Suprapubic skin (tissue), 4 donors: ENCODE data around the gene DNASE1L3. TPM values are rescaled to one million over a fixed set of nuclear protein-coding genes. Genes with fewer than 3 reads are reported as not detected.

Source experiments
- DNase-seq, 2 donors: peaks; one replicate each; pipeline ENCODE4 v3.0.0-alpha.2; 2019; ENCODE audit warnings: low spot score in 2 of 2
- H3K27ac ChIP-seq: fragments of 200-600 bp; sonication (generic); one replicate; pipeline ENCODE4 v1.5.1; 2019
- H3K27me3 ChIP-seq: fragments of 200-600 bp; sonication (generic); one replicate; pipeline ENCODE4 v1.5.1; 2019
- H3K36me3 ChIP-seq: fragments of 200-600 bp; sonication (generic); one replicate; pipeline ENCODE4 v1.5.1; 2019
- H3K4me1 ChIP-seq: fragments of 200-600 bp; sonication (generic); one replicate; pipeline ENCODE4 v1.5.1; 2019
- H3K4me3 ChIP-seq: fragments of 200-600 bp; sonication (generic); one replicate; pipeline ENCODE4 v1.5.1; 2019; ENCODE audit warnings: mild to moderate bottlenecking
- H3K9me3 ChIP-seq: fragments of 200-600 bp; sonication (generic); one replicate; pipeline ENCODE4 v1.5.1; 2019
- CTCF ChIP-seq, 2 donors: fragments of 200-600 bp in 1 of 2; fragments of 450-650 bp in 1 of 2; sonication (generic) in 1 of 2; IDR thresholded peaks; one replicate each; pipeline ENCODE4 v1.5.1; 2016 to 2019; ENCODE audit warnings: antibody characterized with exemption in 2 of 2, mild to moderate bottlenecking in 1 of 2, moderate library complexity in 1 of 2
- EP300 ChIP-seq: sonication (generic); formaldehyde crosslinking; IDR thresholded peaks from one replicate; pipeline ENCODE4 v1.6.1; 2017; ENCODE audit warnings: antibody characterized with exemption
- POLR2A ChIP-seq, 2 donors: fragments of 450-650 bp; IDR thresholded peaks; one replicate each; pipeline ENCODE4 v1.6.1; 2017; ENCODE audit warnings: antibody characterized with exemption in 2 of 2, mild to moderate bottlenecking in 2 of 2, moderate library complexity in 2 of 2
- POLR2AphosphoS5 ChIP-seq, 3 donors: sonication (generic); formaldehyde crosslinking; IDR thresholded peaks; one replicate each; pipeline ENCODE4 v1.6.1; 2017; ENCODE audit warnings: antibody characterized with exemption in 3 of 3
- WGBS: methylation state at CpG from one replicate; pipeline ENCODE4 v1.1.5; 2018; 5-methylcytosine and 5-hydroxymethylcytosine counted together
- total RNA-seq, 4 donors: library from RNA; depleted of rRNA; stranded (reverse); fragments of >200 nt; gene quantifications; one replicate each; pipeline ENCODE4 v1.1.0, GENCODE V29; 2016

DNASE1L3 gene
- total RNA-seq, 4 donors from 2014 or later: 0.95 to 5.8 (median 4.3) TPM

GRCh38 chr3:58209933-58210332 is 839 bp downstream of the DNASE1L3 start:
- Histone ChIP-seq H3K27ac (no peak overlapping the region), H3K27me3 (no peaks in the 10 kb centered on the region), H3K4me1 (peaks cover 28% of the 10 kb centered on the region), H3K4me3 (no peak overlapping the region), H3K36me3 (no peaks in the 10 kb centered on the region), H3K9me3 (no peaks in the 10 kb centered on the region)
- no peak for TF ChIP-seq EP300
- no peak for TF ChIP-seq POLR2A (IDR thresholded peaks at IDR 0.05)
- TF ChIP-seq POLR2AphosphoS5 (IDR thresholded peaks at IDR 0.05): no peak
- WGBS: 64% methylated on average over 3 of the region's 3 CpGs
- no peak for DNase-seq

- H3K9me3 ChIP-seq: no peaks in the 10 kb centered on the region
- peaks cover 16% of the 10 kb centered on the region for H3K4me1 ChIP-seq
- H3K4me3 ChIP-seq: no peak overlapping the region
- peak in 1 of 2 donors; percentile 4 for DNase-seq
- no peaks in the 10 kb centered on the region for H3K36me3 ChIP-seq
- 93% methylated on average over 4 of the region's 4 CpGs for WGBS
- TF ChIP-seq CTCF (IDR thresholded peaks at IDR 0.05): no peak
- no peak for TF ChIP-seq POLR2A (IDR thresholded peaks at IDR 0.05)
- TF ChIP-seq EP300: no peak
- TF ChIP-seq POLR2AphosphoS5 (IDR thresholded peaks at IDR 0.05): no peak
- no peak overlapping the region for H3K27ac ChIP-seq
- H3K27me3 ChIP-seq: no peaks in the 10 kb centered on the region
Measured at GRCh38 chr3:58207954-58208353, 2.8 kb downstream of the DNASE1L3 start.

- Histone ChIP-seq H3K4me3 (no peak overlapping the region), H3K27me3 (no peaks in the 10 kb centered on the region), H3K27ac (no peak overlapping the region), H3K9me3 (no peaks in the 10 kb centered on the region), H3K4me1 (peaks cover 16% of the 10 kb centered on the region), H3K36me3 (no peaks in the 10 kb centered on the region)
- peak in 1 of 2 donors; percentile 43 for DNase-seq
- TF ChIP-seq EP300: no peak
- no peak for TF ChIP-seq POLR2AphosphoS5 (IDR thresholded peaks at IDR 0.05)
- no peak for TF ChIP-seq CTCF (IDR thresholded peaks at IDR 0.05)
- no peak for TF ChIP-seq POLR2A (IDR thresholded peaks at IDR 0.05)
- WGBS: 59% methylated on average over 4 of the region's 5 CpGs
Measured at GRCh38 chr3:58206406-58207011, 4.3 kb downstream of the DNASE1L3 start.

- H3K9me3 ChIP-seq: no peaks in the 10 kb centered on the region
- no peak overlapping the region for H3K4me3 ChIP-seq
- TF ChIP-seq CTCF (IDR thresholded peaks at IDR 0.05) (no peak), EP300 (no peak), POLR2A (IDR thresholded peaks at IDR 0.05) (no peak), POLR2AphosphoS5 (IDR thresholded peaks at IDR 0.05) (no peak)
- H3K27ac ChIP-seq: no peak overlapping the region
- no peaks in the 10 kb centered on the region for H3K36me3 ChIP-seq
- H3K27me3 ChIP-seq: no peaks in the 10 kb centered on the region
- 61% methylated on average over 4 of the region's 4 CpGs for WGBS
- H3K4me1 ChIP-seq: peaks cover 13% of the 10 kb centered on the region
- DNase-seq: no peak
Measured at GRCh38 chr3:58205981-58206380, 4.8 kb downstream of the DNASE1L3 start.

GRCh38 chr3:58204720-58205119 is 6.1 kb downstream of the DNASE1L3 start:
- Histone ChIP-seq H3K27me3 (no peaks in the 10 kb centered on the region), H3K9me3 (no peaks in the 10 kb centered on the region), H3K4me3 (no peak overlapping the region), H3K4me1 (peaks cover 3% of the 10 kb centered on the region), H3K27ac (no peak overlapping the region), H3K36me3 (no peaks in the 10 kb centered on the region)
- no peak for TF ChIP-seq EP300
- TF ChIP-seq POLR2A (IDR thresholded peaks at IDR 0.05): no peak
- peak in 1 of 2 donors; percentile 17 for DNase-seq
- WGBS: 96% methylated on average over 3 of the region's 4 CpGs

GRCh38 chr3:58203541-58203940 is 7.2 kb downstream of the DNASE1L3 start:
- H3K9me3 ChIP-seq: no peaks in the 10 kb centered on the region
- no peaks in the 10 kb centered on the region for H3K36me3 ChIP-seq
- no peaks in the 10 kb centered on the region for H3K27me3 ChIP-seq
- no peak overlapping the region for H3K27ac ChIP-seq
- 88% methylated on average over 4 of the region's 4 CpGs for WGBS
- no peak overlapping the region for H3K4me3 ChIP-seq
- TF ChIP-seq EP300 (no peak), POLR2A (IDR thresholded peaks at IDR 0.05) (no peak), POLR2AphosphoS5 (IDR thresholded peaks at IDR 0.05) (no peak), CTCF (IDR thresholded peaks at IDR 0.05) (no peak)
- peaks cover 14% of the 10 kb centered on the region for H3K4me1 ChIP-seq
- no peak for DNase-seq
